ENCODE data around the gene ZNF331.

Gene ZNF331

GRCh38 chr19:53521373-53522202, 16.4 kb upstream of the ZNF331 start:
- FAIRE-seq: no peak

DNA sequence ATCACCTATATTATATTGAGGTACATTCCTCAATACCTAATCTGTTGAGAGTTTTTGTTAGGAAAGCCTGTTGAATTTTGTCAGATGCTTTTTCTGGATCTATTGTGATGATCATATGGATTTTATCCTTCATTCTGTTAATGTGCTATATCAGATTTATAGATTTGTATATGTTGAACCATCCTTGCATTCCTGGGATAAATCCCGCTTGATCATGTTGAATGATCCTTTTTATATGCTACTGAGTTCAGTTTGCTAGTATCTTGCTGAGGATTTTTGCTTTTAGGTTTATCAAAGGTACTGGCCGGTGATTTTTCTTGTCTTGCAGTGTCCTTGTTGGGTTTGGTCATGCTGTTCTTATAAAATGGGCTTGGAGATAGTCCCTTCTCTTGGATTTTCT, 12.0 kb upstream of the ZNF331 start:
- no peak for FAIRE-seq

DNA sequence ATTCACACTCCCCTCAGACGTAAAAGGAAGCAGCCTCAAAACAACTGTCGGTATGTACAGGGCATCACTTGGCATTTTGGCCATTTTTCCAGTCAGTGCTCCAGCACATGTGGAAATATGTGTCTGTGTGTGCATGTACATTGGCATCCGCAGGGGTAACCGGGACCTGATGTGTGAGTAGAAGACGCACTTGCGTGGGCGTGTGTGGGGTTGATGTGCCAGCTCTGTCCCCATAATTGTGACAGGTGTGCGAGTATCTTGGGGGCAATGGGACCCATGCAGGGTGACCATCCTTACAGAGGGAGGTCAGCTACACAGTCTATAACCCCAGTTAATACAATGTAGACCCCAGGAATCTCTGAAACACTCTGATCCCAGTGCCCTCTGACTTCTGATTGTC, 7.3 kb upstream of the ZNF331 start:
- no peak for FAIRE-seq

DNA sequence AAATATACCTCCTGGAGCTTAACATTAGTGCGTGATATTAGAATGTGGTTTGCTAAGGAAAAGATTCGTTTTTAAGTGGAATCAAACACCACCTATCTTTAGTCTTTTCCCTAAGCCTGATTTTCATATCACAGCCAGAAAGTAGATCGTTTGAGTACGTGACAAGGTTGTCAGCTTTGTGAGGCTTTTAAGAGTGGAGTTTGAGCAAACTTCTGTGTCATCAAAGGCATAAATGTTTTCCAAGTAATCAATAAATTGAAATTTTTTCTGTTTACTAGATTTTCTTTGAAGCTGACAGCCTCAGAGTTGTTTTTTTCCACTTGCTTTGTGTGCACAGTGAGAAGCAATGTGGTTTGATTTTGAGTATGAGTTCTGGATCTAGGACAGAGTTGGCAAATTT, 6.5 kb upstream of the ZNF331 start:
- no peak for FAIRE-seq

DNA sequence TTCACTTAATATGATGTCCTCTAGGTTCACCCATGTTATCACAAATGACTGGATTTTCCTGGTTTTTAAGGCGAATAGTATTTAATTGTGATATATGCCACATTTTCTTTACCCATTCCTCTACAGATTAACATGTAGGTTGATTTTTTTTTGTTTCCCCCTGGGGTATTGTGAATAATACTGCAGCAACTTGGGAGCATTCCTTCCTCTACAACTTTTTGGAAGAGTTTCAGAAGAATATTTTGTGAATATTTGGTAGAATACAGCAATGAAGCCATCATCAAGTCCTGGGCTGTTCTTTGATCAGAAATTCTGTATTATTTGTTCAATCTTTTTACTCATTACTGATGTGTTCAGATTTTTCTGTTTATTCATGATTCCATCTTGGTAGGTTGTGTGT, 5.6 kb upstream of the ZNF331 start:
- no peak for FAIRE-seq

- no peak for FAIRE-seq
These were observed 1.8 kb upstream of the ZNF331 start for GRCh38 chr19:53536225-53536548.

DNA sequence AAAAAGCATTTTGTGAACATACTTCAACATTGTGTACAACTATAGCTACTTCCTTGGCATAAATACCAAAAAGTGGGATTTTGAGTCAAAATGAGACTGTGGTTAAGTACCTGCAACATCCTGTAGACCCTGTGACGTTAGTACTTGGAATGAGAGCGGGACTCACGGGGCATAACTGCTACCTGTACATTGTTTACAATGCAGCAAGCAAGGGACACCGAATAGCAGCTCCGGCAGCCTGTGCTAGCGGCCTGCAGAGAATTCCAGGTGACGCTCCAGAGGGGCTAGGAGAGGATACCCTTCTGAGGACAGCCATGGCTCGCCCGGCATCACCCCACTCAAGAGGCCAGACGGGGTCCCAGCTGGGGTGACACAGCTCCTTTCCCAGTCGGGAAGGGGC, 824 bp upstream of the ZNF331 start:
- FAIRE-seq: no peak

- no peak for FAIRE-seq
These were observed 599 bp downstream of the ZNF331 start for GRCh38 chr19:53538378-53539109.

GRCh38 chr19:53540091-53540490, 2.1 kb downstream of the ZNF331 start:
- no peak for FAIRE-seq

DNA sequence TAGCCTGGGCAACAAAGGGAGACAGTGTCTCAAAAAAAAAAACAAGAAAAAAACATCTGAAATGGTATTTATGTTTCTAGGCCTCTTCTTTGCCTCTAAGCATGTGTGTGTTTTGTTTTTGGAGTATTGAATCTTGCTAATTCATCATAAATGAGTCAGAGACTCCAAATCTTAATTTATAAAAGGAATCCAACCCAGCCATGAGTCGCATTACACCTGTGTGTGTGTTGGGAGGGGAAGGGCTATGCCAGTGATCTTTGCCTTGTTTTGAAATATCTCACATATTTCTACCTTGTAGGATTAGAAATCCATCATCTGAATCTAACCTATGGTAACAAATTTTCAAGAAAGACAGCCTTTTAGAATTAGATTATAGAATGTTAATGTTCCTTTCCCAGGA, 4.0 kb downstream of the ZNF331 start:
- no peak for FAIRE-seq

DNA sequence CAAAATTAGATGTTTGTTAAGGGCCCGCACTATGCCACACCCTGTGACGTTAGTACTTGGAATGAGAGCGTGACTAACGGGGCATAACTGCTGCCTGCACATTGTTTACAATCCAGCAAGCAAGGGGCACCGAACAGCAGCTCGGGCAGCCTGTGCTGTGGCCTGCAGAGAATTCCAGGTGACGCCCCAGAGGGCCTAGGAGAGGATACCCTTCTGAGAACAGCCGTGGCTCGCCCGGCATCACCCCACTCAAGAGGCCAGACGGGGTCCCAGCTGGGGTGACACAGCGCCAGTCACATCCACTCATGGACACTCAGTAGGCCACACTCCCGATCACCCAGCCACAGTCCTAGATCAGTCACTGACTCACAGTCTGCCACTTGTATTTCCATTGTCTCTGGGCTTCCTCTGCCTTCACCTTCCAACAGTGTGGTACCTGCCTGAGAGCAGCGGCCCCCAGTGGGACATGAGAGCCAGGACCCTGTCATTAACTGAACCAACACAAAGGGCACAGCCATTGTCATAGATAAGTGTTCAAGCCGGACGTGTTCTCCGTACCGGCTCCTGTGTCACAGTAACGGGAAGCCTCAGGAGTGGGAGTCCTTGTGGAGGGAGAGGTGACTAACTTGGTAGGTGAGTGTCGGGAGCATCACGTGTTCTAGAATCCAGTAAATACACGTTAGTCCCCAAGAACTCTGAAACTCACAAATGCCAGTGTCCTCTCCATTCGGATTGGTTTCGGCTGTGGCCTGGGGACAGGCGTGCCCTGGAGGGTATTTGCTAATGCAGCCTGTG, 7.5 kb downstream of the ZNF331 start:
- no peak for FAIRE-seq

GRCh38 chr19:53546758-53547513, 9.0 kb downstream of the ZNF331 start:
- FAIRE-seq: no peak

DNA sequence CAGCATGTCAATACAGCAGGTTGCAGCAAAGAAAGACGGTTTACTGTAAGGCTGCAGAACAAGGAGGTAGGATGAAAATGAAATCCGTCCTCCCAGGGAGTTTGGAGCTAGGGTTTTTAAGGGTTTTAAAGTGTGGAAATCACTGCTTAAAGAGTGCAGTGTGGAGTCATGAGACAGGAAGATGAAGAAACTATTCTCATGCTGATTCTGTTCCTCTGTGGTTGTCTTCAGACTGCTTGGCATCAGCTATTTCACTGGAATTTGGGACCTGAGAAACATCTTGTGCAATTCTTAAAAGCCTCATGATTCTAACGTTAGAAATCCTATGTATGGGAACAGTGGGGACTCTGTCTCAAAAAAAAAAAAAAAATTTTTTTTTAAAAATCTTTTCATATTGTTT, 11.4 kb downstream of the ZNF331 start:
- FAIRE-seq: no peak

- FAIRE-seq: no peak
These were observed 14.2 kb downstream of the ZNF331 start for GRCh38 chr19:53552001-53552721.

DNA sequence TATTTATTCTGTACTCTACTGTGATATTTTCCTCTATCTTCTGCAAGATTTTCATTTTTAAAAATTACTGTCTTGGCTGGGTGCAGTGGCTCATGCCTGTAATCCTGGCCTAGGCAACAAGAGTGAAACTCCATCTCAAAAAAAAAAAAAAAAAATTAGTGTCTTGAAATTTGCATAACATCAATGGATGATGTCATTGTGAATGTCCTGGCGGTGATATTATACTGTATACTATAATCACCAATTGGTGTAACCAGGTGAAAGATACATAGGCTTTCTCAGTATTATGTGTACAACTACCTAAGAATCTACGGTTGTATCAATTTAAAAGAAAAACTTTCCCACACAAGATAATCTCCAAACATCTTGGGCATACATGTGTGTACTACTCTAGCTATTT, 15.2 kb downstream of the ZNF331 start:
- FAIRE-seq: no peak

GRCh38 chr19:53553865-53554791, 16.2 kb downstream of the ZNF331 start:
- FAIRE-seq: no peak

- no peak for FAIRE-seq
These were observed 16.9 kb downstream of the ZNF331 start for GRCh38 chr19:53554804-53555203.

DNA sequence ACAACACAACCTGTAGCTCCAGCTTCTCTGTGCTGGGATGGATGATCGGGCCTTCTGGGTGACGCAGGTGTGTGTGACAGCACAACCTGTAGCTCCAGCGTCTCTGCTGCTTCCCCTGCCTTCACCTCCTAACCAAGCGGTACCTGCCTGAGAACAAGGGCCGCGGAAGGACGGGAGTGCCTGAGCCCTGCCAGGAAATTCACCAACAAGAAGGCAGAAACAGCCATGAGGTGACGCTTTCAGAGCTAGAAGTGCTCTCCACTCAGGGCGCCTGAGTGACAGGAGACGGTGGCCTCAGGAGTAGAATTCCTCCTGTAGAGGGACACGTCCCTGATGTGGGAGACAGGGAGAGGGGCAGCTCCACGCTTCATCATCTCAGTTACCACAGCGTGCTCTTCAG, 17.4 kb downstream of the ZNF331 start:
- FAIRE-seq: no peak

- FAIRE-seq: no peak
These were observed 33.4 kb downstream of the ZNF331 start for GRCh38 chr19:53571339-53571738.

GRCh38 chr19:53576941-53577653, 39.2 kb downstream of the ZNF331 start:
- FAIRE-seq: no peak
